HG03175 (cell line): Measurements from ENCODE around the gene SLC13A5.
"Not testable (repeated sequence)": the region's sequence is repeated elsewhere in the genome, so short reads cannot be mapped to it uniquely, and the experiment has no call there.

Experiments
- ATAC-seq: cut with Tn5 transposase; IDR thresholded peaks from one replicate; pipeline ENCODE4 v1.9.1; 2021; ENCODE audit warnings: mild to moderate bottlenecking, moderate library complexity; ENCODE audit not compliant: unreplicated experiment

The SLC13A5 gene

GRCh38 chr17:6711081-6711674 lies 2.0 kb downstream of the SLC13A5 start:
- no peak for ATAC-seq

- no peak for ATAC-seq
Measured at GRCh38 chr17:6710317-6710716, 2.9 kb downstream of the SLC13A5 start.

- no peak for ATAC-seq
Measured at GRCh38 chr17:6708357-6708961, 4.7 kb downstream of the SLC13A5 start.

- no peak for ATAC-seq
Measured at GRCh38 chr17:6706996-6707395, 6.2 kb downstream of the SLC13A5 start.

- no peak for ATAC-seq
Measured at GRCh38 chr17:6706499-6706898, 6.7 kb downstream of the SLC13A5 start.

GRCh38 chr17:6704470-6705052 lies 8.6 kb downstream of the SLC13A5 start:
- ATAC-seq = no peak

GRCh38 chr17:6703751-6704150 lies 9.4 kb downstream of the SLC13A5 start:
- ATAC-seq = no peak

- ATAC-seq = no peak
Measured at GRCh38 chr17:6702567-6703215, 10.5 kb downstream of the SLC13A5 start.

- ATAC-seq = no peak
Measured at GRCh38 chr17:6701719-6702118, 11.4 kb downstream of the SLC13A5 start.

GRCh38 chr17:6700948-6701307 lies 12.2 kb downstream of the SLC13A5 start:
- ATAC-seq = no peak

GRCh38 chr17:6699997-6700947 lies 12.9 kb downstream of the SLC13A5 start:
- no peak for ATAC-seq

- no peak for ATAC-seq
Measured at GRCh38 chr17:6698004-6698403, 15.2 kb downstream of the SLC13A5 start.

GRCh38 chr17:6696906-6697305 lies 16.3 kb downstream of the SLC13A5 start:
- ATAC-seq = no peak

- ATAC-seq = no peak
Measured at GRCh38 chr17:6695565-6695964, 17.6 kb downstream of the SLC13A5 start.

- no peak for ATAC-seq
Measured at GRCh38 chr17:6695051-6695450, 18.1 kb downstream of the SLC13A5 start.

GRCh38 chr17:6691958-6692357 lies 21.2 kb downstream of the SLC13A5 start:
- ATAC-seq = not testable (repeated sequence)

GRCh38 chr17:6691546-6691945 lies 21.6 kb downstream of the SLC13A5 start:
- ATAC-seq = no peak

- ATAC-seq = no peak
Measured at GRCh38 chr17:6690641-6691040, 22.5 kb downstream of the SLC13A5 start.

GRCh38 chr17:6688944-6689343 lies 24.2 kb downstream of the SLC13A5 start:
- ATAC-seq = no peak

GRCh38 chr17:6686026-6686425 lies 27.1 kb downstream of the SLC13A5 start:
- ATAC-seq = no peak
